PC-3 (cell line): ENCODE data around the gene DGCR6. TPM values are rescaled to one million over a fixed set of nuclear protein-coding genes. Genes with fewer than 3 reads are reported as not detected.
"Not testable (repeated sequence)": the region's sequence is repeated elsewhere in the genome, so short reads cannot be mapped to it uniquely, and the experiment has no call there.

Experiments used
- ATAC-seq: fragments of 200-7000 bp; cut with Tn5 transposase; 2 replicates; pipeline ENCODE4 v1.9.1; 2020; ENCODE audit warnings: mild to moderate bottlenecking, moderate library complexity
- BruUV-seq: library from RNA; stranded (reverse); fragments of 400-500 nt; replicated peaks from 2 replicates; lab custom pipeline; 2021; lab: Mats Ljungman, UMichigan
- CTCF ChIA-PET: fragments of 300-600 bp; sonication (Branson Sonifier 250); formaldehyde crosslinking; loops from one replicate; lab custom pipeline; 2022; ENCODE audit warnings: antibody characterized with exemption; lab: Charles Lee
- POLR2A ChIA-PET: fragments of 300-600 bp; sonication (Branson Sonifier 250); formaldehyde crosslinking; loops from one replicate; lab custom pipeline; 2022; ENCODE audit warnings: antibody characterized with exemption; ENCODE audit not compliant: unreplicated experiment; lab: Charles Lee
- DNase-seq: peaks from one replicate; pipeline ENCODE4 v3.0.0-alpha.2; 2015
- H2AFZ ChIP-seq: fragments of 300-600 bp; sonication (generic); 2 replicates; pipeline ENCODE4 v1.6.0; 2016; ENCODE audit warnings: antibody characterized with exemption, low read length
- H3F3A ChIP-seq: fragments of 300-600 bp; sonication (generic); one replicate; pipeline ENCODE4 v1.6.0; 2017; ENCODE audit warnings: antibody characterized with exemption, low read length, control low read depth, mild to moderate bottlenecking; ENCODE audit not compliant: unreplicated experiment
- H3K27ac ChIP-seq: fragments of 300-600 bp; sonication (generic); 2 replicates; pipeline ENCODE4 v1.5.1; 2016; ENCODE audit warnings: mild to moderate bottlenecking, low read length
- H3K27me3 ChIP-seq: fragments of 300-600 bp; sonication (generic); 2 replicates; pipeline ENCODE4 v1.6.1; 2016; ENCODE audit warnings: low read length, mixed read lengths
- H3K36me3 ChIP-seq: fragments of 300-600 bp; sonication (generic); 2 replicates; pipeline ENCODE4 v1.6.1; 2016; ENCODE audit warnings: low read depth, mixed run types, low read length, mixed read lengths
- H3K4me1 ChIP-seq: fragments of 300-600 bp; sonication (generic); 2 replicates; pipeline ENCODE4 v1.5.1; 2016; ENCODE audit warnings: low read length; ENCODE audit not compliant: insufficient read depth
- H3K4me2 ChIP-seq: fragments of 300-600 bp; sonication (generic); 2 replicates; pipeline ENCODE4 v1.6.0; 2016; ENCODE audit warnings: low read length
- H3K4me3 ChIP-seq: fragments of 300-600 bp; sonication (generic); 2 replicates; pipeline ENCODE4 v1.5.1; 2016; ENCODE audit warnings: mild to moderate bottlenecking, low read length, mixed read lengths
- H3K79me2 ChIP-seq: fragments of 300-600 bp; sonication (generic); 2 replicates; pipeline ENCODE4 v1.6.1; 2017; ENCODE audit warnings: low read length, mixed read lengths
- H3K9ac ChIP-seq: fragments of 300-600 bp; sonication (generic); 2 replicates; pipeline ENCODE4 v1.6.0; 2016; ENCODE audit warnings: mild to moderate bottlenecking, low read length
- H3K9me2 ChIP-seq: fragments of 300-600 bp; sonication (generic); replicated peaks from 2 replicates; pipeline ENCODE4 v1.6.1; 2016; ENCODE audit warnings: mixed run types, low read length, mixed read lengths
- H3K9me3 ChIP-seq: fragments of 300-600 bp; sonication (generic); 2 replicates; pipeline ENCODE4 v1.6.1; 2016; ENCODE audit warnings: low read length, mixed read lengths
- H4K20me1 ChIP-seq: fragments of 300-600 bp; sonication (generic); 2 replicates; pipeline ENCODE4 v1.6.1; 2016; ENCODE audit warnings: low read length, mixed read lengths
- CTCF ChIP-seq: fragments of 300-600 bp; sonication (generic); conservative IDR thresholded peaks from 2 replicates; pipeline ENCODE4 v1.5.1; 2017; ENCODE audit warnings: antibody characterized with exemption, low read depth, mild to moderate bottlenecking, low read length
- EZH2 ChIP-seq: fragments of 300-600 bp; sonication (generic); IDR thresholded peaks from one replicate; pipeline ENCODE4 v1.6.1; 2017; ENCODE audit warnings: antibody characterized with exemption, mild to moderate bottlenecking, low read length; ENCODE audit not compliant: unreplicated experiment
- EZH2phosphoT487 ChIP-seq: fragments of 300-600 bp; sonication (generic); IDR thresholded peaks from 2 replicates; pipeline ENCODE4 v1.6.1; 2018; ENCODE audit warnings: mild to moderate bottlenecking, antibody characterized with exemption, low read length, borderline replicate concordance
- intact Hi-C: fragments of 100-400 bp; cut with micrococcal nuclease; formaldehyde crosslinking; loops from 2 replicates; pipeline ENCODE4 v1.9.0; 2023
- total RNA-seq: library from RNA; depleted of rRNA; stranded (reverse); fragments of >200 nt; gene quantifications from 2 replicates; pipeline ENCODE4 v1.2.3, GENCODE V29; 2014

Gene DGCR6
- total RNA-seq, 1 experiment from 2014 or later, result 3.4 TPM

DNA sequence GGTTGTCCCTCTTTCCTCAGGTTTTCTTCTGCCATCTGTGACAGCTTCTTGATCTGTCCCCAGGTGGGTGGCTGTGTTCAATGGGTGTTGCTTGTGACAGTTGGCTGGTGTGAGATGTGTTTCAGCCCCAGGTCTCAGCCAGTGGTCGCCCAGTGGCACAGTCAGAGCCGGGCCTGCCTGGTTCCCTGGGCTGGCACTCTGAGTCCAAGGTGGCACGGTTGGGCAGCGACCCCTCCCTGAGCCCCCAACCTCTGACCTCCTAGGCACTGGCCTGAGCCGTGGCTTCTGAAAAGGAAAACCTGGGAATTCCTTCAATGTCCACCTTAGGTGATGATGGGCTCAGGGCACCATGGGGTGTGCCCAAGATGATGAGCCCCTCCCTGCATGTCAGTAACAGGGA lies 44.0 kb downstream of the DGCR6 start:
- Histone ChIP-seq H3K79me2 (no peaks in the 10 kb centered on the region), H3K36me3 (no peaks in the 10 kb centered on the region), H3K9me2 (no peaks in the 10 kb centered on the region), H3K27me3 (no peaks in the 10 kb centered on the region), H3K4me1 (no peaks in the 10 kb centered on the region), H3F3A (no peaks in the 10 kb centered on the region), H4K20me1 (no peaks in the 10 kb centered on the region), H3K27ac (no peak overlapping the region), H3K9ac (no peak overlapping the region), H3K9me3 (no peaks in the 10 kb centered on the region), H2AFZ (no peak overlapping the region), H3K4me3 (no peak overlapping the region), H3K4me2 (no peak overlapping the region)
- CTCF ChIA-PET, result no interaction called here
- no peak for DNase-seq
- no peak for ATAC-seq
- POLR2A ChIA-PET, result no interaction called here
- intact Hi-C loops, result no loop called here
- TF ChIP-seq EZH2phosphoT487 (no peak), CTCF (no peak), EZH2 (no peak)
- no TSS peak for BruUV-seq

DNA sequence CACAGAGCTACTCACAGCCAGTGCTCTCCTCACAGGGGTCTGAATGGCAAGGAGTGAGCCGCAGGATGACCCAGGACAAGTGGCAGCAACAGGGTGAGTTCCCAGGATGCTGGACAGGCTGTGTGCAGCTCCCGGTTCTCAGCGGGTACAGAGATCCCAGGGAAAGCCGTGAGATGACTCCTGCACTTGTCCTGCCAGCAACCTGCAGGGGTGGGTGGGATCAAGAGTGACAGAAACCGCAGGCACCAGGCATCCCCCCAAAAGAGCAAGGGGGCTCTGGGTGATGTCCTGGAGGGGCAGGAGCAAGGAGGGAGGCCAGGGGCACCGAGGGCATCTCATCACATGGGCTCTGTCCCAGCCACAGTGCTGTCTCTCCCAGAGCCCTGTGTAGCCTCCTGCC lies 45.9 kb downstream of the DGCR6 start:
- Histone ChIP-seq H3K9ac (no peak overlapping the region), H4K20me1 (no peaks in the 10 kb centered on the region), H3K9me2 (no peaks in the 10 kb centered on the region), H2AFZ (no peak overlapping the region), H3K27me3 (no peaks in the 10 kb centered on the region), H3K36me3 (no peaks in the 10 kb centered on the region), H3K4me3 (no peak overlapping the region), H3K9me3 (no peaks in the 10 kb centered on the region), H3K4me1 (no peaks in the 10 kb centered on the region), H3F3A (no peaks in the 10 kb centered on the region), H3K79me2 (no peaks in the 10 kb centered on the region), H3K4me2 (no peak overlapping the region), H3K27ac (no peak overlapping the region)
- no peak for TF ChIP-seq EZH2phosphoT487
- TF ChIP-seq EZH2, result no peak
- no peak for TF ChIP-seq CTCF
- ChIA-PET CTCF (no interaction called here), POLR2A (no interaction called here)
- intact Hi-C loops, result no loop called here
- DNase-seq (no peak), ATAC-seq (no peak)
- BruUV-seq, result no TSS peak

GRCh38 chr22:18953128-18953527 lies 47.0 kb downstream of the DGCR6 start:
- BruUV-seq, H3K4me2 ChIP-seq, H2AFZ ChIP-seq, H3K9me2 ChIP-seq, H4K20me1 ChIP-seq, H3K27ac ChIP-seq, H3F3A ChIP-seq, H3K4me1 ChIP-seq, H3K79me2 ChIP-seq, H3K27me3 ChIP-seq, H3K4me3 ChIP-seq, CTCF ChIA-PET, ATAC-seq, H3K36me3 ChIP-seq, H3K9ac ChIP-seq, DNase-seq, POLR2A ChIA-PET, intact Hi-C loops, H3K9me3 ChIP-seq: not testable (repeated sequence)
